CD8-positive, alpha-beta memory T cell (primary cell): ENCODE results near the gene CLSTN2. TPM values are rescaled to one million over a fixed set of nuclear protein-coding genes. Genes with fewer than 3 reads are reported as not detected.

Experiments used
- CTCF ChIA-PET: fragments of 350-600 bp; sonication (Branson Sonifier 250); formaldehyde crosslinking; loops from one replicate; lab custom pipeline; 2021; ENCODE audit warnings: antibody characterized with exemption; lab: Charles Lee
- POLR2A ChIA-PET: fragments of 350-600 bp; sonication (Branson Sonifier 250); formaldehyde crosslinking; loops from one replicate; lab custom pipeline; 2021; ENCODE audit warnings: antibody characterized with exemption; lab: Charles Lee
- DNase-seq, 5 donors: peaks; one replicate each; pipeline versions ENCODE4 v3.0.0 to v3.0.0-alpha.2; 2020 to 2022; ENCODE audit warnings: mixed read lengths in 1 of 5
- H3K27ac ChIP-seq: one replicate; pipeline ENCODE4 v1.7.0; 2013; ENCODE audit warnings: low read depth, mild to moderate bottlenecking, low read length, moderate library complexity
- H3K27me3 ChIP-seq: 2 replicates; pipeline ENCODE4 v1.7.0; 2013; ENCODE audit warnings: low read length, mild to moderate bottlenecking; ENCODE audit not compliant: insufficient read depth, poor library complexity, severe bottlenecking
- H3K36me3 ChIP-seq: 2 replicates; pipeline ENCODE4 v1.7.0; 2013; ENCODE audit warnings: mild to moderate bottlenecking, low read length, moderate library complexity; ENCODE audit not compliant: insufficient read depth
- H3K4me1 ChIP-seq: 2 replicates; pipeline ENCODE4 v1.7.0; 2013; ENCODE audit warnings: mild to moderate bottlenecking, low read length, moderate library complexity; ENCODE audit not compliant: insufficient read depth
- H3K4me3 ChIP-seq: 2 replicates; pipeline ENCODE4 v1.7.0; 2013; ENCODE audit warnings: mild to moderate bottlenecking, low read length
- H3K9me3 ChIP-seq: 2 replicates; pipeline ENCODE4 v1.7.0; 2013; ENCODE audit warnings: mild to moderate bottlenecking, low read length
- H3K27ac Mint-ChIP-seq, 8 donors: one replicate each; pipeline ENCODE4 v1.8.0; 2020 to 2021; ENCODE audit warnings: mixed read lengths in 8 of 8, mild to moderate bottlenecking in 6 of 8, inconsistent platforms in 3 of 8, moderate library complexity in 3 of 8
- H3K27me3 Mint-ChIP-seq, 2 donors: one replicate each; pipeline ENCODE4 v1.8.0; 2020 to 2021; ENCODE audit warnings: mixed read lengths in 2 of 2, mild to moderate bottlenecking in 1 of 2, moderate library complexity in 1 of 2
- H3K36me3 Mint-ChIP-seq, 3 donors: one replicate each; pipeline ENCODE4 v1.8.0; 2020 to 2021; ENCODE audit warnings: mixed read lengths in 3 of 3, inconsistent platforms in 1 of 3, mild to moderate bottlenecking in 1 of 3
- H3K4me1 Mint-ChIP-seq, 3 donors: one replicate each; pipeline ENCODE4 v1.8.0; 2020 to 2021; ENCODE audit warnings: mixed read lengths in 3 of 3, inconsistent platforms in 1 of 3, mild to moderate bottlenecking in 1 of 3
- H3K4me3 Mint-ChIP-seq, 7 donors: one replicate each; pipeline ENCODE4 v1.8.0; 2020 to 2021; ENCODE audit warnings: mixed read lengths in 7 of 7, mild to moderate bottlenecking in 6 of 7, moderate library complexity in 4 of 7, inconsistent platforms in 2 of 7
- H3K9me3 Mint-ChIP-seq, 5 donors: one replicate each; pipeline ENCODE4 v1.8.0; 2020 to 2022; ENCODE audit warnings: mixed read lengths in 5 of 5, mild to moderate bottlenecking in 3 of 5, moderate library complexity in 2 of 5, inconsistent platforms in 1 of 5
- polyA plus RNA-seq: library from polyadenylated mRNA; unstranded; fragments of 300-500 nt; fragmentation: Illumina TruSeq; gene quantifications from one replicate; pipeline ENCODE4 v1.2.3, GENCODE V29; 2021
- total RNA-seq, 2 experiments: library from RNA; stranded (reverse); gene quantifications; one replicate each; pipeline ENCODE4 v1.2.3, GENCODE V29; 2021

Gene CLSTN2
- total and polyA plus RNA-seq, 3 experiments from 2014 or later, result not detected

DNA sequence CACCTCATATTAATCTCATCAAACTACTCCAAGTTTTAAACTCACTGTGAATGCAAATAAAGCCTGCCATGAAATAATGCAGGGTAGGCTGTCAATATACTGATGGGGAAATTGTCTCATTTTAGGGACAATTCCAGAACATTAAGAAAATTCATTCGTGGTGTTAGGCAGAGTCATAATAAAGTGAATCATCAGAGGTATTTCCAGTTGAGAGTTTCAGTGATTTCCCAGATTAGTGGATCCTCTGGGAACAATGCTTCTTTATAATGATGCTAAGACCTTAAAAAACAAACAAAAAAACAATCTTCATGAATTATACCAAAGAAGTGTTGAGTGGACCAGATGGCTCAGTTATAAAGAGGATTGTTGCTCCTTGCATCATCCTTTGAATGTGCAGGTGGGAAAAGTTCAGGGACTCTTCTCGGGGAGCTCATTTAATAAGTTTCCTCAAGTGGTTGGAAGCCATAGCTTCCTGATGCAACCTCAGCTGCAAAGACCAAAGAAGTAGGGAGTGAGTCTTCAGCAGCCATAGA lies 381.9 kb downstream of the CLSTN2 start:
- H3K4me1 Mint-ChIP-seq, result no peaks in the 10 kb centered on the region
- no peaks in the 10 kb centered on the region for H3K9me3 ChIP-seq
- POLR2A ChIA-PET, result no interaction called here
- H3K27me3 Mint-ChIP-seq, result peaks cover 0 to 10% of the 10 kb centered on the region in 2 donors
- H3K36me3 ChIP-seq, result no peaks in the 10 kb centered on the region
- CTCF ChIA-PET, result no interaction called here
- H3K27ac Mint-ChIP-seq, result no peak overlapping the region
- H3K27me3 ChIP-seq, result peaks cover 3% of the 10 kb centered on the region
- no peaks in the 10 kb centered on the region for H3K9me3 Mint-ChIP-seq
- H3K4me1 ChIP-seq, result no peaks in the 10 kb centered on the region
- H3K27ac ChIP-seq, result no peak overlapping the region
- no peak overlapping the region for H3K4me3 Mint-ChIP-seq
- no peaks in the 10 kb centered on the region for H3K36me3 Mint-ChIP-seq
- no peak for DNase-seq
- H3K4me3 ChIP-seq, result no peak overlapping the region

DNA sequence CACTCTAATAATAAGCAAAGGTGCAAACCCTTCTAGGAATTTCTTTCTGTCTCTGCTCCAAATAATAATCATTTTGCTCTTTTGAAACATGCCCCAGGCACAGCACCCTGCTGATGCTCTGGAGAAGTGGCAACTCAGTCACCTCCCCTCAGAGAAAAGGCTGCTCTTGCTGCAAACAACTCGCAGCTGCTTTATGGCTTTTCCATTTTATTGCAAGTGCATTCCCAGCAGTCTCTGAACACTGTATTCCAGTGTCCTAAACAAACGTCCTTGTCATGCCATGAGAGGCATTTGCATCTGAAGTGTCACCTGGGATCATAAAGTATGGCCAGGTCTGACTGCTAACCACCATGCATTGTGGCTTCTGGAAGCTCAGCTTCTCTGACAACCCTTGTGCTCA lies 384.8 kb downstream of the CLSTN2 start:
- DNase-seq, result no peak
- H3K27me3 ChIP-seq, result no peaks in the 10 kb centered on the region
- H3K9me3 ChIP-seq, result no peaks in the 10 kb centered on the region
- no peak overlapping the region for H3K27ac ChIP-seq
- ChIA-PET POLR2A (no interaction called here), CTCF (no interaction called here)
- no peaks in the 10 kb centered on the region for H3K36me3 ChIP-seq
- Mint-ChIP-seq H3K27ac (no peak overlapping the region), H3K36me3 (no peaks in the 10 kb centered on the region), H3K27me3 (peaks cover 0 to 13% of the 10 kb centered on the region in 2 donors), H3K4me1 (no peaks in the 10 kb centered on the region), H3K9me3 (peaks cover 0 to 3% (median 0%) of the 10 kb centered on the region in 5 donors), H3K4me3 (no peak overlapping the region)
- no peak overlapping the region for H3K4me3 ChIP-seq
- no peaks in the 10 kb centered on the region for H3K4me1 ChIP-seq

DNA sequence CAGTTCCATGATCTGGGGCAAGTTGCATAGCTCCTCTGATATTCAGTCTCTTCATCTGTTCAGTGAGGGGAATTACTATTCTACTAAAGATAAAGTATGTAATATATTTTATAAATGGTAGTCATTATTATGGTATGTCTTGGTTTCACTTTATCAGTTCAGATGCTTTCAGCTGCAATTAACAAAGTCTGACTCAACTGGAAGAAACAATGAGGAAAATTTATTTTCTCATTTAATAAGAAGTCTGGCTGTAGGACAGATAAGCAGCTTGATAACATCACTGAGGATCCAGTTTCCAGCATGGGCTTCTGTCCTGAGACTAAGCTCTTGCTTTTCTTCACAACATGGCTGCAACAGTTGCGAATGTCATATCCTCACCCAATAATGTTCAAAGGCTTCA lies 388.6 kb downstream of the CLSTN2 start:
- peaks cover 0 to 13% of the 10 kb centered on the region in 2 donors for H3K27me3 Mint-ChIP-seq
- no peak overlapping the region for H3K27ac Mint-ChIP-seq
- H3K9me3 Mint-ChIP-seq, result peaks cover 0 to 5% (median 0%) of the 10 kb centered on the region in 5 donors
- Histone ChIP-seq H3K36me3 (no peaks in the 10 kb centered on the region), H3K4me3 (no peak overlapping the region), H3K9me3 (no peaks in the 10 kb centered on the region), H3K4me1 (no peaks in the 10 kb centered on the region), H3K27ac (no peak overlapping the region), H3K27me3 (no peaks in the 10 kb centered on the region)
- POLR2A ChIA-PET, result no interaction called here
- CTCF ChIA-PET, result no interaction called here
- no peak overlapping the region for H3K4me3 Mint-ChIP-seq
- DNase-seq, result no peak
- H3K36me3 Mint-ChIP-seq, result no peaks in the 10 kb centered on the region
- H3K4me1 Mint-ChIP-seq, result no peaks in the 10 kb centered on the region

- no peak overlapping the region for H3K27ac ChIP-seq
- ChIA-PET POLR2A (no interaction called here), CTCF (no interaction called here)
- no peak overlapping the region for H3K27ac Mint-ChIP-seq
- no peak overlapping the region for H3K4me3 Mint-ChIP-seq
- peaks cover 0 to 2% (median 0%) of the 10 kb centered on the region in 5 donors for H3K9me3 Mint-ChIP-seq
- no peaks in the 10 kb centered on the region for H3K36me3 ChIP-seq
- no peak for DNase-seq
- no peaks in the 10 kb centered on the region for H3K36me3 Mint-ChIP-seq
- H3K4me3 ChIP-seq, result no peak overlapping the region
- H3K27me3 ChIP-seq, result no peaks in the 10 kb centered on the region
- no peaks in the 10 kb centered on the region for H3K4me1 ChIP-seq
- no peaks in the 10 kb centered on the region for H3K9me3 ChIP-seq
- peaks cover 0 to 1% of the 10 kb centered on the region in 2 donors for H3K27me3 Mint-ChIP-seq
- H3K4me1 Mint-ChIP-seq, result no peaks in the 10 kb centered on the region
Measured at GRCh38 chr3:140332131-140332530, 397.1 kb downstream of the CLSTN2 start.

DNA sequence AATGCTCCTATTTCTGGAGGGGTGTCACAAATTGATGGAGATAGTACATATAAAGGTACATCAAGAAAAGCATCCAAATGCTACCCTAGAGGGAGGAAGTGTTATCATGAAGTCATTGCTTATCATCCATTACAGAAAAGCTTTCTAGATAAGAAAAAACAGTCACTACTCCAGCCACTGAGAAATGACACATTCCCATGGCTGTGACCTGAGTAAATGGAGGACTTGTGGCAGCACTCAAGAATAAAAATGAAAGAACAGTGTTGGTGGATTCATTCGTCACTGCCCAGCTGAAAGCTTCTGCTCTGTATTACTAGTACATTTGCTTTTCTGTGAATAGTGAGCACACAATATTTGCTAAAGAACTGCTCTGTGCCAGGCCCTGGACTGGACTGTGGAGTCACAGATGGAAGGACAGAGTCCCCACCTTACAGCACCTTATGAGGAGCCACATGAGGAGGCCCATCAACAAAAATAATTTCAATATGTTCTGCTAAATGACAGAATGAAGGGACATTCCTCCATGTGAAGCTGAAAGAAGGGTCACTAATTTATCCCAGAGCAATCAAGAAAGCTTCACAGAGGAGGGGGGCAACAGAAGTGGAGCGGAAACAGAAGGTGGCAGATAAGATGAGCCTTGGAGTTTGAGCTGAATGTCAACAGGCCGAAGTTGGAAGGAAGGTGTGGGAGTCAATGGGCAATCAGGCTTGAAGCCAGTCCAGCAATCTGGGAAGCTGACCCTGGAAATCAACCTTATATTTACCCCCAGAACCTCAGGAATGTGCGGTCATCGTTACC lies 399.3 kb downstream of the CLSTN2 start:
- no peak overlapping the region for H3K4me3 Mint-ChIP-seq
- Histone ChIP-seq H3K4me1 (no peaks in the 10 kb centered on the region), H3K27ac (no peak overlapping the region), H3K36me3 (no peaks in the 10 kb centered on the region), H3K4me3 (no peak overlapping the region), H3K9me3 (no peaks in the 10 kb centered on the region), H3K27me3 (no peaks in the 10 kb centered on the region)
- ChIA-PET POLR2A (no interaction called here), CTCF (no interaction called here)
- H3K9me3 Mint-ChIP-seq, result peaks cover 0 to 4% (median 0%) of the 10 kb centered on the region in 5 donors
- H3K36me3 Mint-ChIP-seq, result no peaks in the 10 kb centered on the region
- peaks cover 0 to 3% of the 10 kb centered on the region in 2 donors for H3K27me3 Mint-ChIP-seq
- H3K4me1 Mint-ChIP-seq, result no peaks in the 10 kb centered on the region
- no peak overlapping the region for H3K27ac Mint-ChIP-seq
- no peak for DNase-seq

GRCh38 chr3:140336465-140336864 lies 401.5 kb downstream of the CLSTN2 start:
- peaks cover 0 to 4% (median 0%) of the 10 kb centered on the region in 5 donors for H3K9me3 Mint-ChIP-seq
- Histone ChIP-seq H3K4me3 (no peak overlapping the region), H3K4me1 (no peaks in the 10 kb centered on the region), H3K27me3 (no peaks in the 10 kb centered on the region), H3K36me3 (no peaks in the 10 kb centered on the region), H3K27ac (no peak overlapping the region), H3K9me3 (no peaks in the 10 kb centered on the region)
- DNase-seq, result no peak
- H3K4me3 Mint-ChIP-seq, result no peak overlapping the region
- CTCF ChIA-PET, result no interaction called here
- H3K4me1 Mint-ChIP-seq, result no peaks in the 10 kb centered on the region
- no peaks in the 10 kb centered on the region for H3K36me3 Mint-ChIP-seq
- POLR2A ChIA-PET, result no interaction called here
- no peak overlapping the region for H3K27ac Mint-ChIP-seq
- peaks cover 0 to 7% of the 10 kb centered on the region in 2 donors for H3K27me3 Mint-ChIP-seq

- Histone ChIP-seq H3K27me3 (no peaks in the 10 kb centered on the region), H3K4me3 (no peak overlapping the region), H3K27ac (no peak overlapping the region), H3K9me3 (no peaks in the 10 kb centered on the region), H3K36me3 (no peaks in the 10 kb centered on the region), H3K4me1 (no peaks in the 10 kb centered on the region)
- Mint-ChIP-seq H3K36me3 (no peaks in the 10 kb centered on the region), H3K4me1 (no peaks in the 10 kb centered on the region), H3K4me3 (no peak overlapping the region), H3K27me3 (peaks cover 0 to 7% of the 10 kb centered on the region in 2 donors), H3K27ac (no peak overlapping the region), H3K9me3 (peaks cover 0 to 4% (median under 1%) of the 10 kb centered on the region in 5 donors)
- POLR2A ChIA-PET, result no interaction called here
- no peak for DNase-seq
- CTCF ChIA-PET, result interaction anchor here (1.6 kb wide), 1 partner anchor 9 kb away, joined by 3 read pairs; no protein-coding TSS in a partner anchor
Measured at GRCh38 chr3:140338916-140339315, 403.9 kb downstream of the CLSTN2 start.

DNA sequence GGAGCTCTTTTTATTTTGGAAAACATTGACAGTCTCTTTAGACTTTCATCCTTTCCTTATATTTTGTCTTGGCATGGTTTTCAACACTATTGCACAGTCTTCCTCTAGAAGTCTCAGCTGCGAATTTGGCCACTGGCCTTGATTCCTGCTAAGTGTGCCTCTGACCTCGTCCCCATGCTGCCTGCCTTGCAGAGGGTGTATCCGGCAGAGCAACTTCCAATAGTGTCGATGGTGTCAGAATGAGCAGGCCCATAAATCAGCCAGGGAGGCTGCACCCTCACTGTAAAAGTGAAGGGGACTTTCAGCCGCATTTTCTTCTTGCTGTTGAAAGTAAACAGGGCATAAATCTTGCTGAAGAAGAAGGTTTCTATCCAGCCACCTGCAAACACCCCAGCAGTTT lies 406.2 kb downstream of the CLSTN2 start:
- H3K9me3 Mint-ChIP-seq, result peaks cover 0 to 3% (median 2%) of the 10 kb centered on the region in 5 donors
- CTCF ChIA-PET, result no interaction called here

More for the DNA sequence above, 406.2 kb downstream of the CLSTN2 start:
- no peaks in the 10 kb centered on the region for H3K4me1 Mint-ChIP-seq
- no peaks in the 10 kb centered on the region for H3K27me3 ChIP-seq
- H3K4me3 Mint-ChIP-seq, result no peak overlapping the region
- H3K4me1 ChIP-seq, result no peaks in the 10 kb centered on the region
- H3K4me3 ChIP-seq, result no peak overlapping the region
- H3K36me3 ChIP-seq, result no peaks in the 10 kb centered on the region
- H3K9me3 ChIP-seq, result no peaks in the 10 kb centered on the region
- no peaks in the 10 kb centered on the region for H3K36me3 Mint-ChIP-seq
- H3K27ac Mint-ChIP-seq, result no peak overlapping the region
- no peak overlapping the region for H3K27ac ChIP-seq
- DNase-seq, result no peak
- POLR2A ChIA-PET, result no interaction called here
- H3K27me3 Mint-ChIP-seq, result peaks cover 0 to 5% of the 10 kb centered on the region in 2 donors
